ENCODE measurements around the gene SLC23A2. TPM values are rescaled to one million over a fixed set of nuclear protein-coding genes. Genes with fewer than 3 reads are reported as not detected.

Gene SLC23A2
- total and polyA plus RNA-seq, 2 donors, result 5.7 to 8.6 TPM

GRCh38 chr20:4905195-4905594 lies 96.1 kb downstream of the SLC23A2 start:
- no peaks in the 10 kb centered on the region for H3K27me3 ChIP-seq (ENCODE audit: control insufficient read depth in 2 of 2, insufficient read depth in 1 of 2, low read length in 1 of 2)
- peaks cover 6 to 10% of the 10 kb centered on the region in 2 donors for H3K36me3 ChIP-seq (ENCODE audit: control insufficient read depth in 2 of 2, insufficient read depth in 2 of 2, low read length in 1 of 2)
- no peak for DNase-seq (ENCODE audit: low read depth in 6 of 9, low spot score in 9 of 9)
- no peak overlapping the region for H3K27ac ChIP-seq (ENCODE audit: low read depth in 1 of 2, low read length in 1 of 2)
- over 99% methylated on average over 4 of the region's 4 CpGs for WGBS
- no peaks in the 10 kb centered on the region for H3K4me1 ChIP-seq (ENCODE audit: control insufficient read depth in 2 of 2, insufficient read depth in 2 of 2, low read length in 2 of 2)
- no peaks in the 10 kb centered on the region for H3K9me3 ChIP-seq (ENCODE audit: control insufficient read depth in 2 of 2, insufficient read depth in 1 of 2, low read length in 1 of 2)
- H3K4me3 ChIP-seq (ENCODE audit: low read length in 2 of 2), result no peak overlapping the region

GRCh38 chr20:4904127-4904860 lies 97.0 kb downstream of the SLC23A2 start:
- H3K27me3 ChIP-seq (ENCODE audit: control insufficient read depth in 2 of 2, insufficient read depth in 1 of 2, low read length in 1 of 2), result no peaks in the 10 kb centered on the region
- WGBS, result 97% methylated on average over 4 of the region's 4 CpGs
- peaks cover 8 to 16% of the 10 kb centered on the region in 2 donors for H3K36me3 ChIP-seq (ENCODE audit: control insufficient read depth in 2 of 2, insufficient read depth in 2 of 2, low read length in 1 of 2)
- no peak overlapping the region for H3K27ac ChIP-seq (ENCODE audit: low read depth in 1 of 2, low read length in 1 of 2)
- H3K4me3 ChIP-seq (ENCODE audit: low read length in 2 of 2), result no peak overlapping the region
- no peaks in the 10 kb centered on the region for H3K4me1 ChIP-seq (ENCODE audit: control insufficient read depth in 2 of 2, insufficient read depth in 2 of 2, low read length in 2 of 2)
- no peak for DNase-seq (ENCODE audit: low read depth in 6 of 9, low spot score in 9 of 9)
- no peaks in the 10 kb centered on the region for H3K9me3 ChIP-seq (ENCODE audit: control insufficient read depth in 2 of 2, insufficient read depth in 1 of 2, low read length in 1 of 2)

DNA sequence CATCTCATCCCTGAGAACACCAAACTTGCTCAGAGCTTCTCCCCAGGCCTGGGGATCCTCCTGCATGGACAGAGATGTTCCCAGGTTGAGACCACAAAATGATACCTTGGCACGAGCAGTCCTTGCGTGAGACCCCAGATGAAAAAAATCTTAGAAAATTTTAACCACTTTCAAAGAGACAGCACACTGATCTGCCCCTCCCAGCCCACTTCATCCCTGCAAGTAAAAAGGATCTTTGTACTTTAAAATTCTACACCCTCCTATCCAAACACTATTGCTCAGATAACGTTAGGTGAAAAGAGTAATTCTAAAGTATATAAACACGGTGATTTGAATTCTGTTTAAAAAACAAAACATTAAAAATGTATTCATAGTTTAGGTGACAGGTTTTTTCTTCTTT lies 98.5 kb downstream of the SLC23A2 start:
- Histone ChIP-seq H3K4me3 (ENCODE audit: low read length in 2 of 2) (no peak overlapping the region), H3K4me1 (ENCODE audit: control insufficient read depth in 2 of 2, insufficient read depth in 2 of 2, low read length in 2 of 2) (no peaks in the 10 kb centered on the region)
- 98% methylated on average over 4 of the region's 4 CpGs for WGBS

DNA sequence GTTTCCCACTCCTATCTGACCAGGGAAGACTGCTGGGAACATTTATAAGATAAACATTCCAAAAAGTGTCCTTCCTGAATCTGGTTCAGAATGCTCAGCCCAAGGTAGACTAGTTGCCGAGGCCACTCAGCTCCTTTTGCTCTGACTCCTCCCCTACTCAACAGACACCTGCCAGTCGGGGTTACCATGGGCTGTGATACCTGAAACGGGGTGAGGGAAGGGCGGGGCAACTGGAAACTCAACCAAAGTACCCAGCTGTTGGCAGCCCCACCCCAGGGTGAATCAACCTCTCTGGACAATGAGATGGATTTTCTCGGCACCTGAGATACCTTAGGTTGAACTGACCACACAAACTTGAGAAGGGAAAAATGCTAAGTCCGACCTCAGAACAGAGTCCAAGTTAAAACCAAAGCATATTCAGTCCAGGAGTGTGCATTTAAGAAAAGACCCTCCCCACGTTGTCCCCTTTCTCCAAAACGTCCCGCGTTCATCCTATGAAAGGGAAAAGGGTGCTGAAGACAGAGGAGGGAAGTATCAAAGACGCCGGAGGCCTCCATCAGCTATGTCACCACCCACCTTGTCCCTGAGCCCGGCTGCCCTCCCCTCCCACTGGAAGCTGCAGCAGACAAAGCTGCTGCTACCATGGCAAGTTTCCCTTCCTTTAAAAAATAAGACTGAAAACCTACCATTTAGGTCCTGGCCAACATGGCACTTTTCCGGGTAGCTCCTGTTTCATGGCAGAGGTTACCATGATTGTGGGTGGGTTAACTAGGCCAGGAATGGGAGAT lies 100.1 kb downstream of the SLC23A2 start:
- Histone ChIP-seq H3K27me3 (ENCODE audit: control insufficient read depth in 2 of 2, insufficient read depth in 1 of 2, low read length in 1 of 2) (no peaks in the 10 kb centered on the region), H3K4me1 (ENCODE audit: control insufficient read depth in 2 of 2, insufficient read depth in 2 of 2, low read length in 2 of 2) (no peaks in the 10 kb centered on the region), H3K9me3 (ENCODE audit: control insufficient read depth in 2 of 2, insufficient read depth in 1 of 2, low read length in 1 of 2) (no peaks in the 10 kb centered on the region), H3K4me3 (ENCODE audit: low read length in 2 of 2) (no peak overlapping the region), H3K36me3 (ENCODE audit: control insufficient read depth in 2 of 2, insufficient read depth in 2 of 2, low read length in 1 of 2) (peaks cover 26 to 41% of the 10 kb centered on the region in 2 donors), H3K27ac (ENCODE audit: low read depth in 1 of 2, low read length in 1 of 2) (no peak overlapping the region)
- DNase-seq (ENCODE audit: low read depth in 6 of 9, low spot score in 9 of 9), result no peak
- 97% methylated on average over 14 of the region's 14 CpGs for WGBS

More for the DNA sequence above, 98.5 kb downstream of the SLC23A2 start:
- H3K27me3 ChIP-seq (ENCODE audit: control insufficient read depth in 2 of 2, insufficient read depth in 1 of 2, low read length in 1 of 2), result no peaks in the 10 kb centered on the region
- peaks cover 20 to 28% of the 10 kb centered on the region in 2 donors for H3K36me3 ChIP-seq (ENCODE audit: control insufficient read depth in 2 of 2, insufficient read depth in 2 of 2, low read length in 1 of 2)
- DNase-seq (ENCODE audit: low read depth in 6 of 9, low spot score in 9 of 9), result no peak
- H3K27ac ChIP-seq (ENCODE audit: low read depth in 1 of 2, low read length in 1 of 2), result no peak overlapping the region
- H3K9me3 ChIP-seq (ENCODE audit: control insufficient read depth in 2 of 2, insufficient read depth in 1 of 2, low read length in 1 of 2), result no peaks in the 10 kb centered on the region

- H3K27ac ChIP-seq (ENCODE audit: low read depth in 1 of 2, low read length in 1 of 2), result no peak overlapping the region
- WGBS, result 93% methylated on average over 14 of the region's 14 CpGs
- H3K9me3 ChIP-seq (ENCODE audit: control insufficient read depth in 2 of 2, insufficient read depth in 1 of 2, low read length in 1 of 2), result no peaks in the 10 kb centered on the region
- H3K4me3 ChIP-seq (ENCODE audit: low read length in 2 of 2), result no peak overlapping the region
- H3K36me3 ChIP-seq (ENCODE audit: control insufficient read depth in 2 of 2, insufficient read depth in 2 of 2, low read length in 1 of 2), result peaks cover 28 to 48% of the 10 kb centered on the region in 2 donors
- no peak for DNase-seq (ENCODE audit: low read depth in 6 of 9, low spot score in 9 of 9)
- no peaks in the 10 kb centered on the region for H3K27me3 ChIP-seq (ENCODE audit: control insufficient read depth in 2 of 2, insufficient read depth in 1 of 2, low read length in 1 of 2)
- H3K4me1 ChIP-seq (ENCODE audit: control insufficient read depth in 2 of 2, insufficient read depth in 2 of 2, low read length in 2 of 2), result peaks cover 0 to 4% of the 10 kb centered on the region in 2 donors
Observed at GRCh38 chr20:4898282-4899244, 102.7 kb downstream of the SLC23A2 start.

DNA sequence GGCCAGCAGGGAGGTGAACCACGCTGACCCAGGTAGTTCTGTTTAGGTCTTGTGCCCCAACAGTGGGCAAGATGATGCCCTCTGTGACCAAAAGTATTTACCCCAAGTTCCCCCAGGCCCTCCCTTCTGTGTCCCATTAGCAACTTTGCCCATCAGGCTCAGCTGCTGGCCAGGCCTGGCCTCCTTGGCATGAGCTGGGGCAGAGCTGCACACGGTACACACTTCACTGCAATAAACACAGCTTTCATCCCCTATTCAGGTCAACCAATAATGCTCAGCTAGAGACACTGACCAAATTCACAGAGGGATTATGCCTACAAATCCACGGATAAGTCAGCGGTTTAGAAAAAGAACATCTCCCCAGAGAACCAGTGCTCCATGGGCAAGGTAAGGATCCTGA lies 103.7 kb downstream of the SLC23A2 start:
- H3K27ac ChIP-seq (ENCODE audit: low read depth in 1 of 2, low read length in 1 of 2), result no peak overlapping the region
- H3K4me1 ChIP-seq (ENCODE audit: control insufficient read depth in 2 of 2, insufficient read depth in 2 of 2, low read length in 2 of 2), result peaks cover 0 to 4% of the 10 kb centered on the region in 2 donors
- WGBS, result 97% methylated on average over 4 of the region's 4 CpGs
- H3K36me3 ChIP-seq (ENCODE audit: control insufficient read depth in 2 of 2, insufficient read depth in 2 of 2, low read length in 1 of 2), result peaks cover 28 to 48% of the 10 kb centered on the region in 2 donors
- no peaks in the 10 kb centered on the region for H3K9me3 ChIP-seq (ENCODE audit: control insufficient read depth in 2 of 2, insufficient read depth in 1 of 2, low read length in 1 of 2)
- H3K4me3 ChIP-seq (ENCODE audit: low read length in 2 of 2), result no peak overlapping the region
- no peaks in the 10 kb centered on the region for H3K27me3 ChIP-seq (ENCODE audit: control insufficient read depth in 2 of 2, insufficient read depth in 1 of 2, low read length in 1 of 2)
- no peak for DNase-seq (ENCODE audit: low read depth in 6 of 9, low spot score in 9 of 9)

- Histone ChIP-seq H3K9me3 (ENCODE audit: control insufficient read depth in 2 of 2, insufficient read depth in 1 of 2, low read length in 1 of 2) (no peaks in the 10 kb centered on the region), H3K36me3 (ENCODE audit: control insufficient read depth in 2 of 2, insufficient read depth in 2 of 2, low read length in 1 of 2) (peaks cover 28 to 45% of the 10 kb centered on the region in 2 donors), H3K4me1 (ENCODE audit: control insufficient read depth in 2 of 2, insufficient read depth in 2 of 2, low read length in 2 of 2) (peaks cover 0 to 4% of the 10 kb centered on the region in 2 donors), H3K27ac (ENCODE audit: low read depth in 1 of 2, low read length in 1 of 2) (no peak overlapping the region), H3K27me3 (ENCODE audit: control insufficient read depth in 2 of 2, insufficient read depth in 1 of 2, low read length in 1 of 2) (no peaks in the 10 kb centered on the region), H3K4me3 (ENCODE audit: low read length in 2 of 2) (no peak overlapping the region)
- DNase-seq (ENCODE audit: low read depth in 6 of 9, low spot score in 9 of 9), result no peak
- WGBS, result 93% methylated on average over 9 of the region's 9 CpGs
Observed at GRCh38 chr20:4896971-4897497, 104.3 kb downstream of the SLC23A2 start.

- Histone ChIP-seq H3K9me3 (ENCODE audit: control insufficient read depth in 2 of 2, insufficient read depth in 1 of 2, low read length in 1 of 2) (no peaks in the 10 kb centered on the region), H3K4me1 (ENCODE audit: control insufficient read depth in 2 of 2, insufficient read depth in 2 of 2, low read length in 2 of 2) (peaks cover 0 to 4% of the 10 kb centered on the region in 2 donors), H3K27ac (ENCODE audit: low read depth in 1 of 2, low read length in 1 of 2) (no peak overlapping the region), H3K36me3 (ENCODE audit: control insufficient read depth in 2 of 2, insufficient read depth in 2 of 2, low read length in 1 of 2) (peaks cover 23 to 38% of the 10 kb centered on the region in 2 donors), H3K27me3 (ENCODE audit: control insufficient read depth in 2 of 2, insufficient read depth in 1 of 2, low read length in 1 of 2) (no peaks in the 10 kb centered on the region), H3K4me3 (ENCODE audit: low read length in 2 of 2) (no peak overlapping the region)
- whole genome bisulfite sequencing, result 90% methylated on average over 16 of the region's 16 CpGs
- no peak for DNase-seq (ENCODE audit: low read depth in 6 of 9, low spot score in 9 of 9)
Observed at GRCh38 chr20:4896119-4896702, 105.1 kb downstream of the SLC23A2 start.

Measured in thymus (tissue), 11 donors.